NT2/D1 (cell line): ENCODE measurements around the gene CES2.
A peak's percentile ranks its signal among the peaks of the same experiment; 100 is the strongest.
"Not testable (repeated sequence)": the region's sequence is repeated elsewhere in the genome, so short reads cannot be mapped to it uniquely, and the experiment has no call there.

ENCODE experiments used
- DNase-seq: peaks from one replicate; pipeline ENCODE4 v3.0.0-alpha.2; 2011; ENCODE audit warnings: low read depth, low spot score
- H3K27me3 ChIP-seq: 2 replicates; pipeline ENCODE4 v1.6.0; 2011; ENCODE audit warnings: mild to moderate bottlenecking; ENCODE audit not compliant: insufficient read length, insufficient read depth
- H3K36me3 ChIP-seq: 2 replicates; pipeline ENCODE4 v1.6.1; 2011; ENCODE audit warnings: mild to moderate bottlenecking, low read length, mixed read lengths; ENCODE audit not compliant: insufficient read depth, insufficient read length
- H3K4me1 ChIP-seq: 2 replicates; pipeline ENCODE4 v1.5.1; 2011; ENCODE audit not compliant: insufficient read depth, insufficient read length
- H3K4me3 ChIP-seq: 2 replicates; pipeline ENCODE4 v1.5.1; 2011; ENCODE audit warnings: low read depth; ENCODE audit not compliant: insufficient read length
- H3K9ac ChIP-seq: 2 replicates; pipeline ENCODE4 v1.6.0; 2011; ENCODE audit warnings: low read depth; ENCODE audit not compliant: insufficient read length
- H3K9me3 ChIP-seq: 2 replicates; pipeline ENCODE4 v1.5.1; 2011; ENCODE audit warnings: mild to moderate bottlenecking, low read length; ENCODE audit not compliant: insufficient read depth
- SUZ12 ChIP-seq: IDR thresholded peaks from 2 replicates; pipeline ENCODE4 v1.6.1; 2011; ENCODE audit not compliant: insufficient read length, insufficient read depth; ENCODE audit errors: extremely low read depth
- YY1 ChIP-seq: IDR thresholded peaks from 2 replicates; pipeline ENCODE4 v1.6.1; 2011; ENCODE audit not compliant: insufficient read length, insufficient read depth
- ZNF274 ChIP-seq: IDR thresholded peaks from 2 replicates; pipeline ENCODE4 v1.6.1; 2011; ENCODE audit warnings: mild to moderate bottlenecking, low read depth, low read length

CES2 gene

GRCh38 chr16:66944054-66944441, 8.7 kb downstream of the CES2 start:
- H3K9me3 ChIP-seq, result no peaks in the 10 kb centered on the region
- H3K27me3 ChIP-seq, result peaks cover 19% of the 10 kb centered on the region
- no peak for TF ChIP-seq SUZ12
- TF ChIP-seq YY1, result no peak
- no peak for TF ChIP-seq ZNF274
- no peak for DNase-seq
- peaks cover 51% of the 10 kb centered on the region for H3K36me3 ChIP-seq
- H3K4me3 ChIP-seq, result no peak overlapping the region
- no peak overlapping the region for H3K9ac ChIP-seq
- H3K4me1 ChIP-seq, result peaks cover 7% of the 10 kb centered on the region

GRCh38 chr16:66944971-66945370, 9.7 kb downstream of the CES2 start:
- H3K36me3 ChIP-seq, result peaks cover 42% of the 10 kb centered on the region
- H3K27me3 ChIP-seq, result peaks cover 28% of the 10 kb centered on the region
- H3K4me1 ChIP-seq, H3K9ac ChIP-seq, H3K9me3 ChIP-seq, DNase-seq, H3K4me3 ChIP-seq: not testable (repeated sequence)

- Histone ChIP-seq H3K9me3 (0 out of 2 replicates have a peak, but pooled peaks cover under 1% of the 10 kb centered on the region), H3K4me1 (peaks cover 7% of the 10 kb centered on the region), H3K9ac (no peak overlapping the region), H3K4me3 (no peak overlapping the region), H3K27me3 (peaks cover 31% of the 10 kb centered on the region), H3K36me3 (peaks cover 32% of the 10 kb centered on the region)
- DNase-seq, result no peak
- TF ChIP-seq ZNF274 (no peak), SUZ12 (no peak), YY1 (no peak)
Observed at GRCh38 chr16:66945939-66946338, 10.6 kb downstream of the CES2 start.

GRCh38 chr16:66946541-66946940, 11.2 kb downstream of the CES2 start:
- Histone ChIP-seq H3K9me3 (peaks cover 7% of the 10 kb centered on the region), H3K4me1 (peaks cover 7% of the 10 kb centered on the region), H3K9ac (no peak overlapping the region), H3K36me3 (peaks cover 26% of the 10 kb centered on the region), H3K4me3 (no peak overlapping the region), H3K27me3 (peaks cover 31% of the 10 kb centered on the region)
- TF ChIP-seq ZNF274 (no peak), SUZ12 (no peak), YY1 (no peak)
- DNase-seq, result no peak

- Histone ChIP-seq H3K9me3 (peaks cover 11% of the 10 kb centered on the region), H3K9ac (no peak overlapping the region), H3K36me3 (peaks cover 22% of the 10 kb centered on the region), H3K4me1 (peaks cover 7% of the 10 kb centered on the region), H3K27me3 (peaks cover 31% of the 10 kb centered on the region), H3K4me3 (no peak overlapping the region)
- no peak for DNase-seq
- TF ChIP-seq SUZ12 (no peak), ZNF274 (no peak), YY1 (no peak)
Observed at GRCh38 chr16:66946974-66947301, 11.6 kb downstream of the CES2 start.

- no peak for TF ChIP-seq SUZ12
- TF ChIP-seq ZNF274, result no peak
- TF ChIP-seq YY1, result no peak
- Histone ChIP-seq H3K9ac (peak overlapping the region; percentile 46), H3K9me3 (peaks cover 11% of the 10 kb centered on the region), H3K27me3 (peaks cover 31% of the 10 kb centered on the region), H3K4me1 (peaks cover 7% of the 10 kb centered on the region), H3K4me3 (peak overlapping the region; percentile 35), H3K36me3 (peaks cover 16% of the 10 kb centered on the region)
- DNase-seq, result peak; percentile 78
Observed at GRCh38 chr16:66947302-66948065, 12.2 kb downstream of the CES2 start.

GRCh38 chr16:66948134-66948836, 13.0 kb downstream of the CES2 start:
- TF ChIP-seq SUZ12, result no peak
- no peak for TF ChIP-seq ZNF274
- TF ChIP-seq YY1, result no peak
- Histone ChIP-seq H3K36me3 (peaks cover 8% of the 10 kb centered on the region), H3K4me3 (peak overlapping the region; percentile 19), H3K9ac (no peak overlapping the region), H3K4me1 (peaks cover 7% of the 10 kb centered on the region), H3K9me3 (peaks cover 11% of the 10 kb centered on the region), H3K27me3 (peaks cover 31% of the 10 kb centered on the region)
- DNase-seq, result no peak
